Measurements from ENCODE around the gene SRGAP3.

- TF ChIP-seq CSDC2 (CRISPR knock-in tag; IDR thresholded peaks at IDR 0.05), result no peak
- TF ChIP-seq ZFP3 (CRISPR knock-in tag; IDR thresholded peaks at IDR 0.05), result no peak
Measured at GRCh38 chr3:9231006-9231405, 18.4 kb downstream of the SRGAP3 start.
